Peyer's patch (tissue), 4 donors: ENCODE data around the gene TYMS. TPM values are rescaled to one million over a fixed set of nuclear protein-coding genes. Genes with fewer than 3 reads are reported as not detected.

Experiments
- DNase-seq, 3 donors: peaks; one replicate each; pipeline ENCODE4 v3.0.0-alpha.2; 2017 to 2019
- H3K27ac ChIP-seq, 4 donors: fragments of 200-600 bp; sonication (generic); one replicate each; pipeline ENCODE4 v1.5.1; 2016 to 2019
- H3K27me3 ChIP-seq, 2 donors: fragments of 200-600 bp; sonication (generic); one replicate each; pipeline ENCODE4 v1.5.1; 2019
- H3K36me3 ChIP-seq, 3 donors: fragments of 200-600 bp; sonication (generic); one replicate each; pipeline ENCODE4 v1.5.1; 2016 to 2019
- H3K4me1 ChIP-seq, 4 donors: fragments of 200-600 bp; sonication (generic); one replicate each; pipeline ENCODE4 v1.5.1; 2016 to 2019
- H3K4me3 ChIP-seq, 4 donors: fragments of 200-600 bp; sonication (generic); 1 replicate in 3 of 4; 2 replicates in 1 of 4; pipeline ENCODE4 v1.5.1; 2016 to 2019; ENCODE audit warnings: mild to moderate bottlenecking in 1 of 4
- H3K9me3 ChIP-seq, 4 donors: fragments of 200-600 bp; sonication (generic); one replicate each; pipeline ENCODE4 v1.5.1; 2016 to 2019; ENCODE audit warnings: mild to moderate bottlenecking in 1 of 4
- CTCF ChIP-seq, 6 experiments: fragments of 450-650 bp in 4 of 6; fragments of 200-600 bp in 2 of 6; sonication (generic) in 1 of 6; IDR thresholded peaks; one replicate each; pipeline ENCODE4 v1.5.1; 2017 to 2019; ENCODE audit warnings: antibody characterized with exemption in 6 of 6, mild to moderate bottlenecking in 3 of 6, moderate library complexity in 1 of 6
- POLR2A ChIP-seq, 2 donors: fragments of 450-650 bp; IDR thresholded peaks; one replicate each; pipeline ENCODE4 v1.5.1; 2017; ENCODE audit warnings: antibody characterized with exemption in 2 of 2, mild to moderate bottlenecking in 2 of 2, moderate library complexity in 2 of 2
- total RNA-seq, 4 donors: library from RNA; depleted of rRNA; stranded (reverse); fragments of >200 nt; gene quantifications; one replicate each; pipeline ENCODE4 v1.1.0, GENCODE V29; 2016

TYMS gene
- total RNA-seq, 4 donors from 2014 or later = 6.7 to 71.8 (median 11.7) TPM

- no peak overlapping the region for H3K27ac ChIP-seq
- no peaks in the 10 kb centered on the region for H3K9me3 ChIP-seq
- TF ChIP-seq CTCF (IDR thresholded peaks at IDR 0.05) (no peak), POLR2A (IDR thresholded peaks at IDR 0.05) (no peak)
- peaks cover 0 to 16% (median 0%) of the 10 kb centered on the region in 4 donors for H3K4me1 ChIP-seq
- no peak for DNase-seq
- no peak overlapping the region for H3K4me3 ChIP-seq
- peaks cover 0 to 13% (median 0%) of the 10 kb centered on the region in 3 donors for H3K36me3 ChIP-seq
- no peaks in the 10 kb centered on the region for H3K27me3 ChIP-seq
Observed at GRCh38 chr18:706405-706804, 49.0 kb downstream of the TYMS start.

GRCh38 chr18:708096-708495 lies 50.6 kb downstream of the TYMS start:
- no peak for DNase-seq

GRCh38 chr18:709771-710170 lies 52.3 kb downstream of the TYMS start:
- peaks cover 0 to 13% (median 0%) of the 10 kb centered on the region in 3 donors for H3K36me3 ChIP-seq
- no peak overlapping the region for H3K27ac ChIP-seq
- no peak for DNase-seq
- no peak overlapping the region for H3K4me3 ChIP-seq
- no peaks in the 10 kb centered on the region for H3K9me3 ChIP-seq
- TF ChIP-seq CTCF (IDR thresholded peaks at IDR 0.05) = no peak
- no peaks in the 10 kb centered on the region for H3K27me3 ChIP-seq
- peaks cover 0 to 17% (median 0%) of the 10 kb centered on the region in 4 donors for H3K4me1 ChIP-seq

More at GRCh38 chr18:708096-708495, 50.6 kb downstream of the TYMS start:
- Histone ChIP-seq H3K4me1 (peaks cover 0 to 17% (median 0%) of the 10 kb centered on the region in 4 donors), H3K27me3 (no peaks in the 10 kb centered on the region), H3K4me3 (no peak overlapping the region), H3K27ac (no peak overlapping the region), H3K36me3 (peaks cover 0 to 13% (median 0%) of the 10 kb centered on the region in 3 donors), H3K9me3 (no peaks in the 10 kb centered on the region)
- no peak for TF ChIP-seq POLR2A (IDR thresholded peaks at IDR 0.05)
- no peak for TF ChIP-seq CTCF (IDR thresholded peaks at IDR 0.05)

GRCh38 chr18:710418-711300 lies 53.2 kb downstream of the TYMS start:
- Histone ChIP-seq H3K9me3 (no peaks in the 10 kb centered on the region), H3K27me3 (no peaks in the 10 kb centered on the region), H3K4me1 (peaks cover 0 to 17% (median 0%) of the 10 kb centered on the region in 4 donors), H3K27ac (peak overlapping the region in 1 of 4 donors; percentile 83), H3K4me3 (peak overlapping the region; percentile 47 to 71 (median 53)), H3K36me3 (peaks cover 0 to 5% (median 0%) of the 10 kb centered on the region in 3 donors)
- no peak for DNase-seq
- TF ChIP-seq CTCF (IDR thresholded peaks at IDR 0.05) (no peak), POLR2A (IDR thresholded peaks at IDR 0.05) (no peak)

- Histone ChIP-seq H3K36me3 (no peaks in the 10 kb centered on the region), H3K27me3 (no peaks in the 10 kb centered on the region), H3K4me3 (peak overlapping the region; percentile 47 to 71 (median 53)), H3K4me1 (peaks cover 0 to 17% (median 0%) of the 10 kb centered on the region in 4 donors), H3K27ac (peak overlapping the region; percentile 64 to 83 (median 74)), H3K9me3 (no peaks in the 10 kb centered on the region)
- no peak for TF ChIP-seq POLR2A (IDR thresholded peaks at IDR 0.05)
- TF ChIP-seq CTCF (IDR thresholded peaks at IDR 0.05) = no peak
- no peak for DNase-seq
Observed at GRCh38 chr18:711310-711656, 53.8 kb downstream of the TYMS start.
